ENCODE data around the gene ABCA5.

GRCh38 chr17:69230939-69231338 lies 96.0 kb downstream of the ABCA5 start:
- no peak for TF ChIP-seq CTCF (IDR thresholded peaks at IDR 0.05; ENCODE audit: low read length)
- no peak for TF ChIP-seq EZH2phosphoT487 (IDR thresholded peaks at IDR 0.05; ENCODE audit: low read length)
